HFFc6 (cell line): ENCODE data around the gene HOPX. TPM values are rescaled to one million over a fixed set of nuclear protein-coding genes. Genes with fewer than 3 reads are reported as not detected.

Experiments used
- DNase-seq: peaks from one replicate; pipeline ENCODE4 v3.0.0-alpha.2; 2018
- H3K27ac Mint-ChIP-seq: 2 replicates; pipeline ENCODE4 v1.8.0; 2020; ENCODE audit warnings: mild to moderate bottlenecking, mixed read lengths
- H3K27me3 Mint-ChIP-seq: 2 replicates; pipeline ENCODE4 v1.8.0; 2021; ENCODE audit warnings: mild to moderate bottlenecking, moderate library complexity, mixed read lengths; ENCODE audit not compliant: insufficient read depth
- H3K36me3 Mint-ChIP-seq: 2 replicates; pipeline ENCODE4 v1.8.0; 2021; ENCODE audit warnings: low read depth, mixed read lengths
- H3K4me1 Mint-ChIP-seq: 2 replicates; pipeline ENCODE4 v1.8.0; 2020; ENCODE audit warnings: low read depth, mixed read lengths
- H3K4me3 Mint-ChIP-seq: 2 replicates; pipeline ENCODE4 v1.8.0; 2020; ENCODE audit warnings: mild to moderate bottlenecking, moderate library complexity, mixed read lengths
- H3K9me3 Mint-ChIP-seq: 2 replicates; pipeline ENCODE4 v1.8.0; 2020; ENCODE audit warnings: mild to moderate bottlenecking, mixed read lengths
- CTCF ChIP-seq: fragments of 200-600 bp; sonication (generic); IDR thresholded peaks from 2 replicates; pipeline ENCODE4 v1.5.0; 2021; ENCODE audit warnings: antibody characterized with exemption, mild to moderate bottlenecking
- total RNA-seq, 6 experiments: library from RNA; stranded (reverse); fragmentation: NEBNext Ultra II Directional; extraction: Animal tissue kit (Norgen Biotek cat#: 25700); gene quantifications; 2 replicates in 1 of 6; 3 replicates in 5 of 6; pipeline ENCODE4 v1.2.3, GENCODE V29; 2021

Gene HOPX
- total RNA-seq, 6 experiments from 2014 or later, result not detected

GRCh38 chr4:56688094-56688647 is 7.1 kb upstream of the HOPX start:
- Mint-ChIP-seq H3K9me3 (no peaks in the 10 kb centered on the region), H3K36me3 (no peaks in the 10 kb centered on the region), H3K4me3 (no peak overlapping the region), H3K27ac (no peak overlapping the region), H3K27me3 (peaks cover 13% of the 10 kb centered on the region), H3K4me1 (peaks cover 10% of the 10 kb centered on the region)
- TF ChIP-seq CTCF, result no peak
- DNase-seq, result no peak

- Mint-ChIP-seq H3K9me3 (no peaks in the 10 kb centered on the region), H3K27me3 (peaks cover 18% of the 10 kb centered on the region), H3K4me3 (no peak overlapping the region), H3K36me3 (no peaks in the 10 kb centered on the region), H3K4me1 (peaks cover 10% of the 10 kb centered on the region), H3K27ac (no peak overlapping the region)
- no peak for DNase-seq
- TF ChIP-seq CTCF, result no peak
These were observed 5.6 kb upstream of the HOPX start for GRCh38 chr4:56686537-56687231.

- H3K9me3 Mint-ChIP-seq, result no peaks in the 10 kb centered on the region
- H3K27ac Mint-ChIP-seq, result no peak overlapping the region
- DNase-seq, result no peak
- peaks cover 6% of the 10 kb centered on the region for H3K4me1 Mint-ChIP-seq
- H3K4me3 Mint-ChIP-seq, result no peak overlapping the region
- TF ChIP-seq CTCF, result no peak
- no peaks in the 10 kb centered on the region for H3K36me3 Mint-ChIP-seq
- peaks cover 30% of the 10 kb centered on the region for H3K27me3 Mint-ChIP-seq
These were observed 3.4 kb upstream of the HOPX start for GRCh38 chr4:56684320-56685050.

- Mint-ChIP-seq H3K9me3 (no peaks in the 10 kb centered on the region), H3K4me1 (no peaks in the 10 kb centered on the region), H3K4me3 (no peak overlapping the region), H3K36me3 (no peaks in the 10 kb centered on the region), H3K27ac (no peak overlapping the region), H3K27me3 (peaks cover 30% of the 10 kb centered on the region)
- no peak for TF ChIP-seq CTCF
- no peak for DNase-seq
These were observed 2.4 kb upstream of the HOPX start for GRCh38 chr4:56683455-56683854.

GRCh38 chr4:56681853-56682525 is 893 bp upstream of the HOPX start:
- no peaks in the 10 kb centered on the region for H3K4me1 Mint-ChIP-seq
- H3K27ac Mint-ChIP-seq, result no peak overlapping the region
- H3K9me3 Mint-ChIP-seq, result no peaks in the 10 kb centered on the region
- H3K36me3 Mint-ChIP-seq, result no peaks in the 10 kb centered on the region
- H3K27me3 Mint-ChIP-seq, result peaks cover 26% of the 10 kb centered on the region
- no peak for DNase-seq
- TF ChIP-seq CTCF, result no peak
- H3K4me3 Mint-ChIP-seq, result no peak overlapping the region
